HG02884 (cell line): Measurements from ENCODE around the gene KCNMA1.

Source experiments
- ATAC-seq: cut with Tn5 transposase; IDR thresholded peaks from one replicate; pipeline ENCODE4 v1.9.1; 2021; ENCODE audit warnings: mild to moderate bottlenecking, moderate library complexity; ENCODE audit not compliant: unreplicated experiment

The KCNMA1 gene

DNA sequence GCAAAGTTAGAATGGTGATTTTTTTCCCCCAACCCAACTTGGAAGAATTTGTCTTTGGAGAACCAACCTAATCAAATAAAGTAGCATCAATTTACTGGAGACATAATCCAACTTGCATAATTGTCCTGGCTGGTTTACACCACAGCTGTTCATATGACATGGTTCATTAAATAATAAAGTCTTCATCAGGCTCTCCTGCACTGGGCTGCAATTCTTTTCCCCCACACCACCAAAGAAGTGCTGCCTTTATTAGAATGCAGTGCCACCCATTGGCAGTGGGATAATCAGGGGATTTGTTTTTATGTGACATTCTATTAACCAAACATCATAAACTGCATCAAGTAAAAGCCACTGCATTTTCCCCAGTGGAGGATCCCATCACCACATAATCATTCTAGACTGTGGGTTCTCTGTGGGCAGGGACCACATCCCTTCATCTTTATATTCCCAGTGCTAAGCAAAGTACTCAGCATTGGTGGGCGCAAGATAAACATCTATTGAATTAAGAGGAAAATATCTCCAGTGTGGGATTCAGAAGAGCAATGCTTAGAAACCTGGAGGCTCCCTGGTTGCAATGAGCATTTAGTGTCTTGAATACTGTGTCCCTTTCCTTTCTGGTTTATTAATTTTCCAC lies 322.0 kb downstream of the KCNMA1 start:
- ATAC-seq = no peak

DNA sequence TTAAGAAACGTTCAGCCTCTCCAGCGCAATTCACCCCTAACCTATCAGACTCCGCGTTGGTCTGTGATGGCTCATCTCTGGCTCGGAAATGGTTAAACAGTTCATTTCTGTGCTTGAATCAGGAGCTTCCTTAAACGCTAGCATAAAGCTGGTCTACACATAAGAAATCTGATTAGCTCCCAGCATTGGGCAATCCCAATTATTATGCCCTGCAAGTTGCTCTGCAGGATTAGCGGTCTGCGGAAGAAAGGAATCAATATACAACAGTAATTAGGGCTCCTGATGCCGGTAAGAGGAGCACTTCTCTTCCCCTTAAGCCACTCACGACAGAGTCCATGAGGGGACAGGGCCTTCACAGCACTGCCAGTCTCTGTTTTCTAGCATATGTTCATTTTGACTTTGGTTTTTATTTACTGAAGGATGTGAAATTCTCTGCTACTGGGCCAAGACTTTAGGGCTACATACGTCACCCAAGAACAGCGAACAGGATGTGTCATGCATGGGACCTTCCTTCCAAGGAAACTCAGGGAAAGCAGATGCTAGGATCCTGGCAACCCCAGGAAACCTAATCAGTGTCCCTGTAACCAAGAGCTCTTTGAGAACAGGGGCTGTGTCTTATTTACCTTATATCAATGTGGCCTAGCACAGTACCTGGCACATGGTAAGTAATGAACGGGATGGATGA lies 324.4 kb downstream of the KCNMA1 start:
- no peak for ATAC-seq

DNA sequence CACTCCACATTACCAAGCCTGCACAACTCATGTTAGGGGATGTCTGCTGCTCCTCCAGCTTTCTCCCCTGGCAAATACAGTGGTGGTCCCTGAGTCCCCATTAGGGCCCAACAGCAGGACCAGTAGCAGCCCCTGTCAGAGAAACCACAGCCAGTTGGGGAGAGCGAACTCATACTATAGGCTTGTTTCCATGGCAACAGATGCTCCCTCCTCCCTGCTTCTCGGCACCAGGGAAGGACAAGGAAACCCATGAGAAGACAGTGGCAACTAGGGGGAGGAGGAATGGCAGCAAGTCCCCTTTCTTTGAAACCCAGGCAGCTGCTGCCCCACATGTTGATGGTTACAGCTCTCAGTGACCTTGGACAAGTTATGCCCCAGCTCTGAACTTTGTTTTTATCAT lies 326.4 kb downstream of the KCNMA1 start:
- ATAC-seq = no peak

DNA sequence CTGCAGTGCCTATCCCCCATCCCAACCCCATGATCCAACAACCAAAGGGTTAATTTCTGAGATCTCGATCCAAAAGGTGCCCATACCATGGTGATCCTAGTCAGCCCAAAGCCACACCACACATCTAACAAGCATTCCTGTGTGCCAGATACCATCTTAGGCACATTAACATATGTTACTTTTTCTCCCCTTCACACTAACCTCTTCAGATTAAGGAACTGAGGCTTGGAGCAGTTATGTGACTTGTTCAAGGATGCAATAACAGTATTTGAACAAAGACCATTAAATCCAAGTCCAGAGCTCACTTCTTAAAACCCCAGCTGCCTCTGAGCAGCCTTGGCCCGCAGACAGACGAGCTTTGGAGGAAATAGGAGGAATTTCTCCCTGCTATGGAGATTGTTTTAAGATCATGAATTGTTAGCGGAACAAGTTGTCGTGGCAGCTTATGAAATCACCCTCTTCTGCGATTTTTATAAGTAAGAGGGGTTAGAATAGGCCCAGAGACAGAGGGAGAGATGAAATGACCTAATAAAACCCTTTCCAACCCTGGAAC lies 327.2 kb downstream of the KCNMA1 start:
- no peak for ATAC-seq

DNA sequence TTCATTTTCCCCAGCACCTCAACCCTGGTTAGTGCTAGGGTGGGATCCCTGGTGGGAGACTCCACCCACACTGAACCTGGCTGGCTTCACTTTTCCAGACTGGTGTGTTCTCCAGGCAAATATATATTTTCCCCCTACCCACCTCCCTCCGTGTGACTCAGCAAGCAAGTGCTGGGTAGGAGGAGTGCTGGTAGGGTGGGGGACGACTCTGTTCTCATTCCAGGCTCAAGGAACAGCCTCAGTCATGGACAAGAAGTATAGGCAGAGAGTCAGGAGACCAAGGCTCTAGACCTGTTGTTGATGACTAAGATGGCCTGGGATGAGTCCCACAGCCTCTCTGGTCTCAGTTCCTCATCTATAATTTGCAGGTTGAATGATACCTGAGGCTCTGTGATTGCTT lies 328.1 kb downstream of the KCNMA1 start:
- no peak for ATAC-seq

DNA sequence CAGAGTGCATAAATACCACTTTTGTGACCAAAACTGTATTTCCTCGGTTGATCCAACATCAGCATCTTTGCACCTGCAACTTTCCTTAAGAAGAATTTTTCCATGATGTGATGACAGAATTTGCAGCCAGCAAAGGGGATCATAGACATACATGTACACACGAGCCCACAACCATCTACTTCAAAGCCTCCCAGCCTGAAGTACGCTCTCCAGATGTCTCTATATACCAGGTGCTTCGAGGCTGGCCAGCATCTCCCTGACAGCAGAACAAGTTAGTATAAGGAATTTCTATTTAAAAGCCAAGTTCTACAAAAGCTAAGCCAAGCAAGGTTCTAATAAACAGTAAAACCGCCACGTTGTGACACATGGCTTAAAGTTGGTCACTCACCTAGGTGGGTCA lies 328.5 kb downstream of the KCNMA1 start:
- no peak for ATAC-seq

DNA sequence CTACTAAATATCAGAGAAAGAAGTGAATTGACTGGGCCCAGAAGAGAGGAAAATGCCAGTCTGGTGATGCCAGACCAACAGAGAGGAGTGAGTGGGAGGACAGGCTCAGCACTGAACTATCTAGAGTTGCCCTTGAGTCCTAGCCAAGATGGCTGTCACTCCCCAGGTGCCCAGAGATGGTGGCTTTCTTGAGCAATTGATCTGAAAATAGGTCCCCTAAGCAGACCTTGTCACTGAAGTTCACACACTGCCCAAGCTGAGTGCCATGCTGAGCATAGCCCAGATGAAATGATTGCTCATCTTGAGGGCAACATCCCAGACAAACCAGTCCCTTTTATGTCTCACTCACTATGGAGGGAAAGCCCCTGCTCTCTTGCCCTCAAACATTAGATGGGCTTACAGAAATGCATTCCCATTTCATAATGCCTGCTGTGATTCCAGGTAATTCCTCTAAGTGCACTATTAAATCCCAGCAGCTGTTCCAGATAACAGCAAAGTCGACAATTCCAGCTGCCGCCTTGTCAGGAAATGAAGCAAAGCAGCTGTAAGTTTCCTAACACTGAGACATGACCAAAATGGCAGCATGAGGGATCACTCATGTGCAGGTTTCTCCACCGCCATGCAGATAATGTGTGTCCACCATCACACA lies 329.4 kb downstream of the KCNMA1 start:
- ATAC-seq = no peak

DNA sequence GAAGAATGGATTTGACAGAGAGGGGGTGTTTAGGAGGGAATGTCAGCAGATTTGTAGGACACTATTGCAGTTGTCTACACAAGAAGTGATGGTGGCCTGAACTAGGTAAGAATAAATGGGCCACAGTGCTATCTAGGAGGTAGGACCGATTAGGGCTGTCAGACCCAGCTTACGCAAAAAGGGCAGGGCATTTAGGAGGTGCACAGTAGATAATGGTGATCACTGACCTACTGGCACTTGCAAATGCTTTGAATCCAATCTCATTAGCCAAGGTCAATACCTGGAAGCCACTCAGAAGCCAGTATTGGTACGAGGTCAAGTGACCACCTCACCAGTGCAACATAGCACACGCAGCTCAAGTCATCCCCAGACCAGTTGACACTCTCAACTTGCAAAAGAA lies 330.9 kb downstream of the KCNMA1 start:
- no peak for ATAC-seq

DNA sequence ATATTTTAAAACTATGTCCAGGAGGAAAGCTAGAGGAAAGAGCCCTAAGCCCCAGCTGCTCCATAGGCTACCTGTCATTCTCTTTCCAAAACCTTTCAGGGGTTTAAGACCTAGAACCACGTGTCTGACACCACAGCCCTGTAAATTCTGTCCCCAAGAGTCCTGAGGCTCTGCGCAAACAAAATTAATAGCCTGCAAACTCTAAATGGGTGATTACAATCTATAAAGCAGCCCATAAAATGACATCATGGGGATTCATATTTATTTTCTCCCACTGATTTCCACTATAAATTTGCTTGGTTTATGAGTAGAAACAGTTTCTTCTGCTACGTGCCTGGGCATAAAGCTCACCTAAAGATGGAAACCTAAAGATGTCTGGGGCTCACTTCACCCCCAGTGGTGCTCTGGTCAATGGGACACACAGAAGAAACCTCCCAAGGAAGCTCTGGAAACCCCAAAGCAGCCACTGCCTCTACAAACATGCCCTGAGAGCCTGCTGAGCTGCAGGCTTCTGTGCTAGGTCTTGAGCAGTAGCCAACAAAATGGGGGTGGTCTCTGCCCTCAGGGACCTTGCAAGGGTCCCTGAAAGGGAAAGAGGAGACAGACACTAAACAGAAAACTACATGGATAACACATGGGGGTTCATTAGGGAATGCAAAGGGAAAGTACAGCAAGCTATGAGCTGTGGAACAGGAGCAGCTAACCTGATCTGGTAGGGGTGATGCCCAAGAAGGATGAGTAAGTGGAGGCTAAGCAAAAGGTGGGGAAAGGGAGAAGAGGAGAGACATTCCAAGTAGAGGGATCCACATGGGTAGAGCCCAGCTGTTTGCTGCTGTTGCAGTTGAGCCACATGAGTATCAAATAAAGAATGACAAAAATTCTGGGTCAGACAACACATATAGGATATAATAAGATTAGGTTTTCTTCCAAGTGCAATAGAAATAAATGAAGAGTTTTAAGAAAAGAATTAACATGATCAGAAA lies 331.7 kb downstream of the KCNMA1 start:
- no peak for ATAC-seq

DNA sequence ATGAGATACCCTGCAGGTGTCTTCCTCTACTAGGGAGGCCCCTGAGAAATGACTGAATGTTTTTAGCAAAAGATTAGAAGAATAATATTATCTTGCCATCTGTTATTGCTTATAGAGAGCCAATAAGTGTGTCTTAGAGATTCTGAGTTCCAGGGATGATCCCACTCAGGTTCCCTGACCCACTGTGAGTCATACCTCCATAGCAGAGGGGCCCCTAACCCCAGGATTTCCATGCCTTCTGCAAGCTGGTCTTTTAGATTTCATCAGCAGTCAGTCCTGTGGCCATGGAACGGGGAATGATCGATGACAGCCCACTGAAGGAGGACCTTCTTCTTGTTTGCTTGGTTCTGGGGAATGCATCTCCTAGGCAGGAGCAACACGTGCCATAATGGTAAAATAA lies 333.4 kb downstream of the KCNMA1 start:
- ATAC-seq = no peak

DNA sequence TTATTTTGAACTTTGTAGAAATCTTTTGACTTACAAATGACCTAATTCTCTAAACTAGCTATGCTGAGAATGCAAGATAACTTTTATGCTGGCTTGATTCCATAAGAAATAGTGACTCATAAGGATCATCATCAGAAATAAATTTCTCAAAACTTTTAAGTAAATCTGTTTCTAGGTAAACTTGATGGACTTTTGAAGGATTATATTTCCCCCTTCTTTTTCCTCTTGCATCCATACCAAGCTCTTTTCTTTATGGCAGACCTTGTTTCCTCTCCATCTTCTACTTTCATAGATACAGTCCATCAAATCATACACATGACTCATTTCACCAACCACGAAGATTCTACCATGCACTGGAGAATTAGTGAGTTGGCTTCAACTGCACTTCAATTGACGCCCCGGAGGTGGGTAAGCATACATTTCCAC lies 336.3 kb downstream of the KCNMA1 start:
- no peak for ATAC-seq

DNA sequence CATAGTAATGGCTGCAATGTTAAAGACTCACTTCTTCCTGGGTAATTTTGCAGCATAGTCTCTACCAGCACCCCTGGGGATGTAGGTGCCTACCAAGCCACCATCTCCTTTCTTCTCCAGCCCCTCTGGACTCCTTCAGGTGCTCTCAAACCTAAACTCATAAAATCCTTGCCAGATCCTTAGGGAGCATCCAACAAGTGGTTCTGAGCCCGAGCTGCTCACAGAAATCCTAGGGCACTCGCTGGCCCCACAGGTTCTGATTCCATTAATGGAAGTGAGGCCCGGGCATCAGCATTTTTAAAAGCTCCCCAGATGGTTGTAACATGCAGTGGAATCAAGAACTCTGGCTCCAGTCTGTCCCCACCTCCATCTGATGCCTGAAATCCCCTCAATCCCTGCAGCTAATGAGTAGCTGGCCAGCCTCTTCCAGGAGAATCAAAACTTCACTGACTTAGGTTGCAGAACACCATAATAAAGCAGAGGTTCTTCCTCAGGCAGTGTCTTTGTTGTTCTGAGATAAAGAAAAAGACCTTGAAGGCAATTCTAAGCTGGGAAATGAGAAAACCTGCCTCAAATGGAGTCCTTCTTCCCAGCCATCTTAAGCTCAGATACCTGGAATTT lies 336.8 kb downstream of the KCNMA1 start:
- ATAC-seq = no peak

DNA sequence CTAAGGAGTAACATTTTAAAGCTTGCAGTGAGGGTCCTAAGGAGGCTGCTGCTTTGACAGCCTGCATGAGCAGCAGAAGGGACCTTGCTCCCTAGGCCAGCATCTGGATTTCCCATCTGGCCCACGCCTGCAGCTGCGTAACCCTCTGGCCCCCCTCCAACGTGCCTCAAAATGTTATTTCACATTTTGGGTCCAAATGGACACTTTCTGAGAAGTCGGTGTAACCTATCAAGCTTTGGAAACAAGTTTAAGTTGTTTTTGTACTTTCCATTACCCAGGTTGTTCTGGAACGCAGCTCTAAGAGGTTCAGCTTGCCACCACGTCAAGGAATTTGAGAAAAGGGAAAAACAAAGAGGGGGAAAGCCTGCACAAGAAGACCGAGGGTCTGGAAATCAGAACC lies 338.3 kb downstream of the KCNMA1 start:
- no peak for ATAC-seq

DNA sequence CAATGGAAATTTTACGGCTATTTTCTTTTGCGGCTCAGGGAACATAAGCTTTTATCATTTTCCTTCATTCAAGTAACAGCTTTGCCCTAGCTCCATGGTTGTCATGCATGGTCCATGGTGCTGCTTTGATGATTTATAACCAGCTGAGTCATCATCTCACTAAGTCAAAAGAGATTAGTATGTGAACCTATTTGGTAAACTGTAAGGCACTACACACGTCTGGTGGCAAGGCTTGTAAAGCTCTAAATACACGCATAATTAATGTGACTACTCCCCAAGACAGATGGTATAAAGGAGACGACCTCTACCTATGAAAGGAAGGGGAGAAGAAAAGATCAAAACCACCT lies 340.2 kb downstream of the KCNMA1 start:
- no peak for ATAC-seq

DNA sequence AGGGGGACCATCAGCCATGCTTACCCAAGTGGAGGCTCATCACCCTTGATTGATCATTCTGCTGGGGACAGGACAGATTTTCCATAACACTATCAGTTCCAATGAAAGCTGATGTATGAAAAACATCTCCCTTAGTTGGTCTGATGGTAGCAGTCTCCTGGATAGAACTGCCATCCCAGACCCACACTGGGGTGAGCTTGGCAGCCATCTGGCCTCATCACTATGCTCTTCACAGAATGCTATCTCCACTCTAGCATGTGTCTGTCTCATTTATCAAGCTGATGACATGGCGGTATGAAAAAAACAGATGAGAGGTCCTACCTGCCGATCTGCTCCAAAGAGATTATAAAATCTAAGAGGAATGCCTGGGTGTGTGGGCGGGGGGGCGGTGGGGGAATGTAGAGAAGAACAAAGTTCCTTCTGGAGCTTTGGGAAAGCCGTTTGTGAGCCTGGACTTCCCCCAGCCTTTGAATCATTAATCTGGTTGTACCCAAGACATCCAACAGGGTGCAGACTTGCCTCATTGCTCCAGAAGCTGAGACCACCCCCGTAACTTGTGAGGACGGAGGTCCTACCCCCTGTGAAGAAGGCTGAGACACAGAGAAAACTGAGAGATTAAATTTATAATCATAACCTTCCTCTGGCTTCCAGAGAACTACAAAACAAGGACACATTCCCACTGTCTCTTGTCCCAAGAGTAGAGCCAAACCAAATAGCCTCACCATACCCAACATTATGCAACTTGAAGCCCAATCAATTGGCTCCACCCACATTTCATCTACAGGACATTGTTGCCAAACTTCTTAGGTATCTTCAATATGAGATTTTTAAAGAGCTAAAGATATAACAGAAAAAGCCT lies 340.8 kb downstream of the KCNMA1 start:
- no peak for ATAC-seq

DNA sequence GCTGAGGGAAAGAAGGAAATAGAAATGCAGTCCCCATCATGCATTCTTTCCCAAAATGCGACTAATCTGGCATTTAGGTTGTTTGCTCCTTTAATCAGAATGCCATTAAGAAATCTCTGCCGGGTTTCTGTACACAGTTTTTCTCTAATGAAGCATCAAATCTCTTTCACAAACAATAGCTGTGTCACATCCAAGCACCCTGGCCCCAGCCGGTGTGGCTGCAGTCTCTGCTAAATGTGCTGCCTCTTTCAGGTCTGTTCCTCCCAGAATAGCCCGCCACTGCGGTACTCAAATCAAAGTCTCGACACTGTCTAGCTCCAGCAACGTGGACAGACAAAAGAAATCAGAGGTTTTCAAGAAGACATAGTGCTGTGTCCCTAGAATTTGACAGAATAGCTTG lies 343.8 kb downstream of the KCNMA1 start:
- no peak for ATAC-seq

DNA sequence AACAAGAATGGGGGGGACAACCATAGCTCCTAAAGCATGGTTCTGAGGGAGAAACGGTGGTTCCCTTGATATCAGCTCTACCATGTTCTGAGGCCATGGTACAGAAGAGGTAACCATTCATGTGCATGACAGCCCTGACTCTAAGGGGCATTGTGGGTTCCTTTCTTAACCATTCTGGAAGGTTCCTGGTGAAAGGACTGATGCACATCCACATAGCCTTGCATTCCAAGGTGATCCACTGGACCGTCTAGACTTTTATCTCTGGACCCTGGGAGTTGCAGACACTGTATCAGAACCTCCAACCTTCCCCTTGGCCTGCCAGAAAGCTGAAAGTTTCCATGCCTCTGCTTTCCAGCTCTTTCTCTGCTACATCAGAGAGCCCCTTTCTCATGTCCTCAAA lies 344.3 kb downstream of the KCNMA1 start:
- ATAC-seq = no peak

DNA sequence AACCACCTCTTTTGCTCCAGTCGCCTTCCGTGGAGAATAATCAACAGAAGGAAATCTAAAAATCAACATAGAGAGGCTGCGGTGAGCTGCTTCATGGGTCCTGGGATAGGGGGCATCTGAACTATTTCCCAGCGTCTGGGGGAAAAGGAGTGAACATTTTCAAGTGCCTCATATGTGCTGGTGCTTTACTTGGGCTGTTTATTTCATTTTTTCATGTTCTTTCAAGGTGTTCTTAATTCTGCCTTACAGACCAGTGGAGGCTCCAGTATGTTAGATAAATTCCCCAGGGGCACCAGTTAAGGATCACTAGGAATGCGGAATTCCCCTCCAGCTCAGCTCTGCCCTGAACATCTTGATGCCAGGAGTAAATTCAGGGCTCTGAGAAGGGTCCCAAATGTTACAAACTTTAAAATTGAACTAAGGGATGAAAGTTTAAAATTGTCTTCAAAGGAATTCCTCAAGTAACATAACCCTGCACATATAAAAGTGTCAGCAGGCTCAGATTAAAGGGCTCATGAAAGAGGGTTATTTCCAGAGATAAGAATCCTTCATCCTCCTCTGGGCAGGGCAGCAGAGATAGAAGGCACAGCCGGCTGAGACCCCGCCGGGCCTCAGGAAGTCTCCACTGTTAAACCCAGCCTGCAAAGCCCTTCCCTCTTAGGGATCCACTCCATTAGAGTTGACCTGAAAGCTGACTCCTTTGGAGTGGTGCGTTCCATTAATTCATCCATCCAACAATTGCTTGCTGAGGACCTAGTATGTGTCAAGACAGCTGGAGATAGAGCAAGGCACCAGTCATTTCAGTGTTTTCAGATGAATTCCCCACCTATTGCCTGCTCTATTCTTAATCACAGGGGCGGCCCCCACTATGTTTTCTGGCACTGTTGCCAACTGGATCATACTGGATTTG lies 345.8 kb downstream of the KCNMA1 start:
- no peak for ATAC-seq
